Stomach smooth muscle (tissue), 2 donors: ENCODE measurements around the gene FBXW4.

ENCODE experiments used
- H3K27ac ChIP-seq: one replicate; pipeline ENCODE4 v1.7.0; 2013; ENCODE audit warnings: mild to moderate bottlenecking, low read length, inconsistent platforms
- H3K27me3 ChIP-seq, 2 donors: one replicate each; pipeline ENCODE4 v1.7.0; 2013; ENCODE audit warnings: low read length in 2 of 2; ENCODE audit not compliant: insufficient read depth in 2 of 2, control insufficient read depth in 1 of 2
- H3K36me3 ChIP-seq, 2 donors: one replicate each; pipeline ENCODE4 v1.7.0; 2013; ENCODE audit warnings: low read length in 2 of 2; ENCODE audit not compliant: control insufficient read depth in 2 of 2, insufficient read depth in 2 of 2
- H3K4me1 ChIP-seq: one replicate; pipeline ENCODE4 v1.7.0; 2013; ENCODE audit warnings: low read length; ENCODE audit not compliant: control insufficient read depth, insufficient read depth
- H3K4me3 ChIP-seq, 2 donors: one replicate each; pipeline ENCODE4 v1.7.0; 2013; ENCODE audit warnings: low read length in 2 of 2
- H3K9ac ChIP-seq, 2 donors: one replicate each; pipeline ENCODE4 v1.7.0; 2013; ENCODE audit warnings: low read length in 2 of 2, mild to moderate bottlenecking in 1 of 2
- H3K9me3 ChIP-seq, 2 donors: one replicate each; pipeline ENCODE4 v1.7.0; 2013; ENCODE audit warnings: low read length in 2 of 2; ENCODE audit not compliant: control insufficient read depth in 2 of 2
- donor health status: healthy.
- donor health status: Pancreatic carcinoma.

The FBXW4 gene

GRCh38 chr10:101682172-101682825, 12.7 kb downstream of the FBXW4 start:
- Histone ChIP-seq H3K4me1 (no peaks in the 10 kb centered on the region), H3K36me3 (no peaks in the 10 kb centered on the region), H3K27me3 (no peaks in the 10 kb centered on the region), H3K9me3 (no peaks in the 10 kb centered on the region), H3K9ac (no peak overlapping the region), H3K4me3 (peak overlapping the region; percentile 8 to 54), H3K27ac (no peak overlapping the region)

GRCh38 chr10:101676565-101676964, 18.4 kb downstream of the FBXW4 start:
- Histone ChIP-seq H3K27ac (no peak overlapping the region), H3K4me3 (no peak overlapping the region), H3K9ac (no peak overlapping the region), H3K27me3 (no peaks in the 10 kb centered on the region), H3K36me3 (peaks cover 24 to 25% of the 10 kb centered on the region in 2 donors), H3K9me3 (no peaks in the 10 kb centered on the region), H3K4me1 (no peaks in the 10 kb centered on the region)

DNA sequence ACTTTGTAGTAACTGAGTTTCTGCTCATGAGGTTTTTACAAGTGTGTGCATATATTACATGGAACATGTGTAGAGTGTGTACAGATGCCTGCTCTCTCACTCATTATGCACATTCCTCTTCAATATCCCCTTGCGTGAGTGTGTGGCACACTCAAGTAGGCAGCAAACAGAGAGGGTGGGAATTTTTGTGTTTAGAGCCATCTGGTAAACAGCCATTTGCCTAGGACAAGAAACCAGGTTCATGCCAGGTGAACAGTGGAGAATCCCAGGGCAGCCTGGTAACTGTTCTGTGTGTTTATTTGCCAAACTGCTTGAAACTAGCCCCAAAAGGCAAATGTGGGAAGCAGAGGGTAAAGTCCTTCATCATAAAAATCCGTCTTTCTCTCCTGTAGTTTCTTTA, 19.9 kb downstream of the FBXW4 start:
- Histone ChIP-seq H3K9ac (peak overlapping the region in 1 of 2 donors; percentile 3), H3K27ac (no peak overlapping the region), H3K4me1 (no peaks in the 10 kb centered on the region), H3K27me3 (no peaks in the 10 kb centered on the region), H3K9me3 (no peaks in the 10 kb centered on the region), H3K4me3 (no peak overlapping the region), H3K36me3 (peaks cover 39% of the 10 kb centered on the region in 2 donors)

DNA sequence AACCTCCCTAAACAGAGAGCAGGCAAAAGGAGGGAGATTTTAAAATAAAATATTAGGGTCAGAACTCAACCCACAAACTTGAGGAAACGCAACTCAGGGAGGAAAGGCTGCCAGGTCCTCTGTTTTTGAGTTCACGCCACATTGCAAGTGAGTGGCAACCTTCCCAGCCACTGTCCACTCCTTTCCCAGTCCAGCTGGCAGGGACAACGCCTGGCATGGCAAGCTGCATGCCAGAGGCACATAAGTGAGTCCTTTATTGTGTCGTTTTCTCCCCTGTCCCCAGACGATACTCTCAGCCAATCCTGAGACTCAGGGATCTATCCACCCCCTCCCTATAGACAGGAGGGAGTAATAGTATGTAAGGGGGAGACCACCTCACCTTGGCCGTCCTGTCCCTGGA, 22.4 kb downstream of the FBXW4 start:
- Histone ChIP-seq H3K36me3 (peaks cover 58 to 60% of the 10 kb centered on the region in 2 donors), H3K27ac (no peak overlapping the region), H3K9me3 (no peaks in the 10 kb centered on the region), H3K4me3 (no peak overlapping the region), H3K4me1 (no peaks in the 10 kb centered on the region), H3K27me3 (no peaks in the 10 kb centered on the region), H3K9ac (no peak overlapping the region)

GRCh38 chr10:101671453-101671852, 23.5 kb downstream of the FBXW4 start:
- H3K4me3 ChIP-seq: no peak overlapping the region
- no peak overlapping the region for H3K9ac ChIP-seq
- H3K27ac ChIP-seq: no peak overlapping the region
- peaks cover 63 to 64% of the 10 kb centered on the region in 2 donors for H3K36me3 ChIP-seq
- H3K27me3 ChIP-seq: no peaks in the 10 kb centered on the region
- no peaks in the 10 kb centered on the region for H3K9me3 ChIP-seq
- H3K4me1 ChIP-seq: no peaks in the 10 kb centered on the region

DNA sequence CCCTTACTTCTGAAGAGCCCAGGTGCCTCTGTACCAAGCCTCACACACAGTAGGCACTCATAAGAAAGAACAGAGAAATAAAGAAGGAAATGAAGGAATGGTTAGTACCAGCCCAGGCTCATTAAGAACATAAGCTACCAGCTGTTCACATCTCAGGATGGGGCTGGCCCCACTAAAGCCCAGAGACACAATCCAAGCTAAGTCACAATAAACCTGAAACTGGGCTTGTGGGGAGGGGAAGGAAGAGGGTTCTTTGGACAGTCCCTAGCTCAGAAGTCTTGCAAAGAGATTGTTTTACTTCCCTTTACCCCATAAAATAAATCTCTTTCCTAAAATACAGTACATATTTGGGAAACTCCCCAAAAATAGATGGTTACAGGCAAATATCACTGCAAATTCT, 24.3 kb downstream of the FBXW4 start:
- H3K9me3 ChIP-seq: no peaks in the 10 kb centered on the region
- H3K4me1 ChIP-seq: no peaks in the 10 kb centered on the region
- no peak overlapping the region for H3K4me3 ChIP-seq
- no peak overlapping the region for H3K27ac ChIP-seq
- H3K36me3 ChIP-seq: peaks cover 71% of the 10 kb centered on the region in 2 donors
- no peaks in the 10 kb centered on the region for H3K27me3 ChIP-seq
- H3K9ac ChIP-seq: no peak overlapping the region

GRCh38 chr10:101669181-101669580, 25.8 kb downstream of the FBXW4 start:
- H3K4me3 ChIP-seq: no peak overlapping the region
- peaks cover 73% of the 10 kb centered on the region in 2 donors for H3K36me3 ChIP-seq
- no peak overlapping the region for H3K27ac ChIP-seq
- no peak overlapping the region for H3K9ac ChIP-seq
- H3K4me1 ChIP-seq: no peaks in the 10 kb centered on the region
- H3K9me3 ChIP-seq: no peaks in the 10 kb centered on the region
- H3K27me3 ChIP-seq: no peaks in the 10 kb centered on the region

GRCh38 chr10:101668566-101668965, 26.4 kb downstream of the FBXW4 start:
- peaks cover 77% of the 10 kb centered on the region in 2 donors for H3K36me3 ChIP-seq

GRCh38 chr10:101666083-101666482, 28.9 kb downstream of the FBXW4 start:
- no peak overlapping the region for H3K27ac ChIP-seq
- no peaks in the 10 kb centered on the region for H3K27me3 ChIP-seq
- H3K9ac ChIP-seq: no peak overlapping the region
- H3K36me3 ChIP-seq: peaks cover 65 to 67% of the 10 kb centered on the region in 2 donors
- no peaks in the 10 kb centered on the region for H3K4me1 ChIP-seq
- no peak overlapping the region for H3K4me3 ChIP-seq
- no peaks in the 10 kb centered on the region for H3K9me3 ChIP-seq

More at GRCh38 chr10:101668566-101668965, 26.4 kb downstream of the FBXW4 start:
- no peak overlapping the region for H3K4me3 ChIP-seq
- no peaks in the 10 kb centered on the region for H3K9me3 ChIP-seq
- no peak overlapping the region for H3K27ac ChIP-seq
- no peak overlapping the region for H3K9ac ChIP-seq
- no peaks in the 10 kb centered on the region for H3K27me3 ChIP-seq
- H3K4me1 ChIP-seq: no peaks in the 10 kb centered on the region

GRCh38 chr10:101663097-101663496, 31.9 kb downstream of the FBXW4 start:
- peaks cover 51 to 58% of the 10 kb centered on the region in 2 donors for H3K36me3 ChIP-seq
- no peaks in the 10 kb centered on the region for H3K4me1 ChIP-seq

GRCh38 chr10:101660256-101660655, 34.7 kb downstream of the FBXW4 start:
- Histone ChIP-seq H3K9me3 (no peaks in the 10 kb centered on the region), H3K4me3 (no peak overlapping the region), H3K27me3 (no peaks in the 10 kb centered on the region), H3K9ac (no peak overlapping the region), H3K27ac (no peak overlapping the region), H3K36me3 (peaks cover 38 to 51% of the 10 kb centered on the region in 2 donors), H3K4me1 (no peaks in the 10 kb centered on the region)

More at GRCh38 chr10:101663097-101663496, 31.9 kb downstream of the FBXW4 start:
- Histone ChIP-seq H3K27me3 (no peaks in the 10 kb centered on the region), H3K9ac (no peak overlapping the region), H3K27ac (no peak overlapping the region), H3K4me3 (no peak overlapping the region), H3K9me3 (no peaks in the 10 kb centered on the region)
